Ishikawa (cell line): ENCODE data around the gene STAC.

Source experiments
- CEBPB ChIP-seq: IDR thresholded peaks from 2 replicates; pipeline ENCODE4 v1.6.1; 2012
- CREB1 ChIP-seq: IDR thresholded peaks from 2 replicates; pipeline ENCODE4 v1.6.1; 2012; ENCODE audit warnings: low read depth
- EGR1 ChIP-seq: IDR thresholded peaks from 2 replicates; pipeline ENCODE4 v1.6.1; 2012
- EP300 ChIP-seq: IDR thresholded peaks from 2 replicates; pipeline ENCODE4 v1.6.1; 2012; ENCODE audit warnings: borderline replicate concordance
- FOXM1 ChIP-seq: IDR thresholded peaks from 2 replicates; pipeline ENCODE4 v1.6.1; 2012; ENCODE audit warnings: low read depth, borderline replicate concordance
- MAX ChIP-seq: IDR thresholded peaks from 2 replicates; pipeline ENCODE4 v1.6.1; 2012
- NFIC ChIP-seq: IDR thresholded peaks from 2 replicates; pipeline ENCODE4 v1.6.1; 2012
- RAD21 ChIP-seq: IDR thresholded peaks from 2 replicates; pipeline ENCODE4 v1.6.1; 2012; ENCODE audit warnings: low read depth
- REST ChIP-seq: IDR thresholded peaks from 2 replicates; pipeline ENCODE4 v1.6.1; 2012; ENCODE audit warnings: low read depth, mild to moderate bottlenecking
- TAF1 ChIP-seq: IDR thresholded peaks from 2 replicates; pipeline ENCODE4 v1.6.1; 2012; ENCODE audit warnings: low read depth, mild to moderate bottlenecking
- TCF12 ChIP-seq: IDR thresholded peaks from 2 replicates; pipeline ENCODE4 v1.6.1; 2012; ENCODE audit warnings: low read depth
- TEAD4 ChIP-seq: IDR thresholded peaks from 2 replicates; pipeline ENCODE4 v1.6.1; 2012
- USF1 ChIP-seq: IDR thresholded peaks from 2 replicates; pipeline ENCODE4 v1.6.1; 2012
- YY1 ChIP-seq: IDR thresholded peaks from 2 replicates; pipeline ENCODE4 v1.6.1; 2012; ENCODE audit warnings: low read depth
- ZBTB7A ChIP-seq: IDR thresholded peaks from 2 replicates; pipeline ENCODE4 v1.6.1; 2012; ENCODE audit warnings: low read depth

The STAC gene

GRCh38 chr3:36512555-36512954 lies 132.3 kb downstream of the STAC start:
- TF ChIP-seq ZBTB7A, result no peak
- no peak for TF ChIP-seq CREB1
- TF ChIP-seq MAX, result no peak
- no peak for TF ChIP-seq TAF1
- TF ChIP-seq YY1, result no peak
- TF ChIP-seq NFIC, result no peak
- no peak for TF ChIP-seq EP300
- TF ChIP-seq USF1, result no peak
- TF ChIP-seq EGR1, result no peak
- TF ChIP-seq CEBPB, result no peak
- no peak for TF ChIP-seq FOXM1
- no peak for TF ChIP-seq TCF12
- TF ChIP-seq TEAD4, result no peak

- TF ChIP-seq CEBPB, result no peak
- no peak for TF ChIP-seq YY1
- no peak for TF ChIP-seq MAX
These were observed 133.9 kb downstream of the STAC start for GRCh38 chr3:36514171-36514570.

GRCh38 chr3:36519682-36520081 lies 139.4 kb downstream of the STAC start:
- no peak for TF ChIP-seq CREB1
- TF ChIP-seq NFIC, result no peak
- TF ChIP-seq REST, result no peak
- no peak for TF ChIP-seq TAF1
- TF ChIP-seq EP300, result no peak
- TF ChIP-seq EGR1, result no peak
- TF ChIP-seq CEBPB, result no peak
- no peak for TF ChIP-seq RAD21

GRCh38 chr3:36520241-36521006 lies 140.1 kb downstream of the STAC start:
- TF ChIP-seq CEBPB (no peak), TCF12 (no peak), MAX (no peak)

- TF ChIP-seq NFIC, result no peak
These were observed 140.7 kb downstream of the STAC start for GRCh38 chr3:36521007-36521379.

GRCh38 chr3:36524560-36524959 lies 144.3 kb downstream of the STAC start:
- TF ChIP-seq REST (no peak), TCF12 (no peak), FOXM1 (no peak), ZBTB7A (no peak), NFIC (no peak), MAX (no peak), RAD21 (no peak), USF1 (no peak), CREB1 (no peak), TAF1 (no peak), EGR1 (no peak), CEBPB (no peak), EP300 (no peak), TEAD4 (no peak), YY1 (no peak)
